Activated CD4-positive, alpha-beta T cell treated with anti-CD3 and anti-CD28 coated beads, Interleukin-2, amount 10 ng/mL, durations not matched to agents 24 days and 14 days (primary cell): ENCODE results near the gene BCAP31. TPM values are rescaled to one million over a fixed set of nuclear protein-coding genes. Genes with fewer than 3 reads are reported as not detected.
"Not testable (repeated sequence)": the region's sequence is repeated elsewhere in the genome, so short reads cannot be mapped to it uniquely, and the experiment has no call there.

Experiments
- DNase-seq: peaks from one replicate; pipeline ENCODE4 v3.0.0; 2022
- H3K27ac Mint-ChIP-seq: one replicate; pipeline ENCODE4 v1.8.0; 2022; ENCODE audit warnings: mild to moderate bottlenecking, mixed read lengths
- H3K27me3 Mint-ChIP-seq: one replicate; pipeline ENCODE4 v1.8.0; 2022; ENCODE audit warnings: mixed read lengths
- H3K36me3 Mint-ChIP-seq: one replicate; pipeline ENCODE4 v1.8.0; 2022; ENCODE audit warnings: low read depth, mild to moderate bottlenecking, mixed read lengths
- H3K4me1 Mint-ChIP-seq: one replicate; pipeline ENCODE4 v1.8.0; 2021; ENCODE audit warnings: mixed read lengths
- H3K4me3 Mint-ChIP-seq: one replicate; pipeline ENCODE4 v1.8.0; 2022; ENCODE audit warnings: mild to moderate bottlenecking, moderate library complexity, mixed read lengths
- H3K9me3 Mint-ChIP-seq: one replicate; pipeline ENCODE4 v1.8.0; 2021; ENCODE audit warnings: mixed read lengths
- intact Hi-C: fragments of 100-400 bp; cut with micrococcal nuclease; formaldehyde crosslinking; loops from one replicate; pipeline ENCODE4 v1.15.1; 2023
- total RNA-seq: library from RNA; stranded (reverse); gene quantifications from 2 replicates; pipeline ENCODE4 v1.2.3, GENCODE V29; 2022

BCAP31 gene
- total RNA-seq, 1 donor from 2014 or later, result 157 TPM

DNA sequence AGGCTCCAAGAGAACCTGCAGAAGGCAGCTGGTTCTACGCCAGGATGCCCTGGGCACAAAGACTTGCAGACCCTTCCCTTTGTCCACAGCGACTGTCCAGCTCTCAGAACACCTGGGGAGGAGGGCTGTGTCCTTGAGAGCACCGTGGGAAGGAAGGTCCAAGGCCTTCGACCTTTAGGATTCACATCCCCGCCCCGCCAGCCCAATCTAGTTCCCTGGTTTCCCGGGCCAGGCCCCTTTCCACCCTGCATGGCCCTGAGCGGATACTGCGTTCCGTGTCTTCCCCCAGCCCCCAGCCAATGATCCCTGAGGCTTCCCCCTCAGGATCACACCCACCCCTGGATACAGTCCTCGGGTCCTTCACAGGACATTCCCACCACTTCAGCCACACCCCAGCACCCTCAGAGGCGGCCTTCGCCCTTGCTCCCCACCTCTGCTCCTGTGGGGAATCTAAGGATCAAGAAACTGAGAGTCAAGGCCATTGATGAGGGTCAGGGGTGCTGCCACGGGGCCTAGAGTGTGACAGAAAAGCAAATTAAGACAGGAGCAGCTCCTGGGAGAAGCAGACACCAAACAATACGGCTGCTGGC, 9.6 kb upstream of the BCAP31 start:
- intact Hi-C loops, result no loop called here
- peaks cover 30% of the 10 kb centered on the region for H3K36me3 Mint-ChIP-seq
- no peaks in the 10 kb centered on the region for H3K27me3 Mint-ChIP-seq
- H3K9me3 Mint-ChIP-seq, result no peaks in the 10 kb centered on the region
- H3K27ac Mint-ChIP-seq, result no peak overlapping the region
- peaks cover 23% of the 10 kb centered on the region for H3K4me1 Mint-ChIP-seq
- no peak overlapping the region for H3K4me3 Mint-ChIP-seq
- no peak for DNase-seq

DNA sequence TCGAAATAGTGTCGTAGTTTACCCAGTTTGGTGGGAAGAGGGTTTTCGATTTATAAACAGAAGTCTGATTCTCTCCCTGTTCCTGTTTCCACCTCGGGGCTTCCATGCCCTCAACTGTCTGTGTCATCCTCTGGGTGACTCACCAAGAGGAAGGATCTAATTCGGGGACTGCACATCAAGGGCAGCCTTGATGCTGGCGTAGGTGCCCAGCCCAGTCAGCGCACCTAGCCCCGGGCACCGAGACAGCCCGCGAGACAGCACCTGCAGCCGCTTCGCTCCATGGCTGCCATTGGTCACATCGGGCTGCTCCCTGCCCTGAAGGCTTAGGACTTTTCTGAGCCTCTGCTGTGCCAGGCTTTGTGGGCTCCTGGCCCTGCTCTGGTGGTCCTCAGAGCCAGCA, 8.2 kb upstream of the BCAP31 start:
- Mint-ChIP-seq H3K27me3 (no peaks in the 10 kb centered on the region), H3K4me1 (peaks cover 26% of the 10 kb centered on the region), H3K9me3 (no peaks in the 10 kb centered on the region), H3K36me3 (peaks cover 30% of the 10 kb centered on the region), H3K4me3 (no peak overlapping the region), H3K27ac (no peak overlapping the region)
- DNase-seq, result no peak
- intact Hi-C loops, result no loop called here

DNA sequence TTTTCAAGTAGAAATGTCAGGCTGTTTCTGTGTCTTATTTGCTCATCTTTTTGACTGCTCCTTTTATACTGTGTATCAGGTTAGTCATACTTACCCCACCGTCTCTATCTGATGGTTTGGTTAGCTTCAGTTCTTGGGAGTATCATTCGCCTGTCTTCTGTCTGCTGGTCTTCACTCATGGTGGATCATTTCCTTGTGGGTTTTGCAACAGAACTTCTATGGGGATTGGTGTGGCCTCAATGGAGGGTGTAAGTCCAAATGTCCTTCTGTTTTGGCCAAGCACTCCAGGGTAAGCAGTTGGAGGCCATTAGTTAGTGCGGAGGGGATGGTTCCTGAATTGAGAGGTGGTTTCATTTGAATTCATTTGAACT, 7.6 kb upstream of the BCAP31 start:
- Mint-ChIP-seq H3K4me3 (no peak overlapping the region), H3K9me3 (no peaks in the 10 kb centered on the region), H3K4me1 (peaks cover 31% of the 10 kb centered on the region), H3K27me3 (no peaks in the 10 kb centered on the region), H3K27ac (peak overlapping the region; percentile 65), H3K36me3 (peaks cover 30% of the 10 kb centered on the region)
- no peak for DNase-seq
- intact Hi-C loops, result no loop called here

GRCh38 chrX:153731117-153731844, 7.1 kb upstream of the BCAP31 start:
- Mint-ChIP-seq H3K27ac (peak overlapping the region; percentile 65), H3K4me1 (peaks cover 32% of the 10 kb centered on the region), H3K9me3 (no peaks in the 10 kb centered on the region), H3K27me3 (no peaks in the 10 kb centered on the region), H3K36me3 (peaks cover 28% of the 10 kb centered on the region), H3K4me3 (no peak overlapping the region)
- intact Hi-C loops, result no loop called here
- no peak for DNase-seq

DNA sequence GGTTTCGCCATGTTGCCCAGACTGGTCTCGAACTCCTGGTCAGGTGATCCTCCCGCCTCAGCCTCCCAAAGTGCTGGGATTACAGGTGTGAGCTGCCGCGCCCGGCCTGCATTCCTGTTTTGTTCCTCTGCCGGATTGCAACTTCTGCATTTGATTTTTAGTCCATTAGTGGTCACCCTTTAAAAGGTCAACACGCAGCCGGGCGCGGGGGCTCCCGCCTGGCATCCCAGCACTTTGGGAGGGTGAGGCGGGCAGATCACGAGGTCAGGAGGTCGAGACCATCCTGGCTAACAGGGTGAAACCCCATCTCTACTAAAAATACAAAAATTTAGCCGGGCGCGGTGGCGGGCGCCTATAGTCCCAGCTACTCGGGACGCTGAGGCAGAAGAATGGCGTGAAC, 5.9 kb upstream of the BCAP31 start:
- H3K27me3 Mint-ChIP-seq, H3K27ac Mint-ChIP-seq, H3K9me3 Mint-ChIP-seq, DNase-seq, intact Hi-C loops, H3K4me3 Mint-ChIP-seq: not testable (repeated sequence)
- peaks cover 25% of the 10 kb centered on the region for H3K36me3 Mint-ChIP-seq
- peaks cover 26% of the 10 kb centered on the region for H3K4me1 Mint-ChIP-seq

DNA sequence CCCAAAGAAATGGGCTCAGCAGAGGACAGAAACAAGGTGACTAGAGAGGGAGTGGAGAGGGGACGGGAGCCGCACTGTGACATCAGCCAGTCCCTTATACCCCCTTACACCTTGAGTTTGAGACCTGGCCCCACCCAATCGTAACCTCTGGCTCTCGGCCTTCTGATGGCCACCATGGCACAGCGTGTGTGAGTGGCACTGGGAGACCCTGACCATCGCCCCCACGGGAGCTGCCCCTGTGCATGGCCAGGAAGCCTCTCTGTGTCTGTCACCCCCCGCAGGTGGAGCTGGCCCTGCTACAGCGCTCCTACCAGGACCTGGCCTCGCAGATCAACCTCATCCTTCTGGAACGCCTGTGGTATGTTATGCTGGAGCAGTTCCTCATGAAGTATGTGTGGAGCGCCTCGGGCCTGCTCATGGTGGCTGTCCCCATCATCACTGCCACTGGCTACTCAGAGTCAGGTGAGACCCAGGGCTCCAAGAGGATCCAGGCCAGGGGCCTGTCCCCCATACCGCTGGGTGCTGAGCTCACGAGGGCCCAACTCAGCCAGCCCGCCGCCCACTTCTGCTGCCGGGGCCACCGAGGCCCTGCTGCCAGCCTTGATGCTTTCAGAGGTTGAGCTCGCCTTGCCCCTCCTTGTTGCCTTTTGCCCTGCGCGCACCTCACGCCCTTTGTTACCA, 4.9 kb upstream of the BCAP31 start:
- intact Hi-C loops, result no loop called here
- Mint-ChIP-seq H3K4me3 (no peak overlapping the region), H3K4me1 (peaks cover 21% of the 10 kb centered on the region), H3K9me3 (no peaks in the 10 kb centered on the region), H3K36me3 (peaks cover 18% of the 10 kb centered on the region), H3K27me3 (no peaks in the 10 kb centered on the region), H3K27ac (no peak overlapping the region)
- DNase-seq, result no peak

DNA sequence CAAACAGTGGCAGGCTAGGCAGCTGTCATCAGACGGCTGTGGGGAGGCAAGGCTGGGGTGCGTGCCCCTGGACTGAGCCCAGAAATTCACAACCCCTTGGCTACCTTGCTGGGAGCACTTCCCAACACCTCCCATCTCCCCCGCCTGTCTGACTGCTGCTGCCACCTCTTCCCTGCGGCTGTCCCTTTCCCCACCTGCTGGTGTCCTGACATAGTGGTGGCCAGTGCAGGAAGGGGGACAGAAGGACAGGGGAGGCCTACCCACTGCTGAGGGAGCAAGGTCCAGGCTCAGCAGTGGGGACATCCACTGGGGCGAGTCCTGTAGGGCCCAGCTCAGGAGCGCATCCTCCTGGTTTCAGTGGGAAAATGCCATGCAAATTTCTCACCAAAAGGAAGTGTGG, 3.9 kb upstream of the BCAP31 start:
- no peak for DNase-seq
- H3K36me3 Mint-ChIP-seq, result peaks cover 16% of the 10 kb centered on the region
- intact Hi-C loops, result no loop called here
- H3K9me3 Mint-ChIP-seq, result no peaks in the 10 kb centered on the region
- H3K4me1 Mint-ChIP-seq, result peaks cover 21% of the 10 kb centered on the region
- H3K27me3 Mint-ChIP-seq, result no peaks in the 10 kb centered on the region
- no peak overlapping the region for H3K4me3 Mint-ChIP-seq
- no peak overlapping the region for H3K27ac Mint-ChIP-seq

GRCh38 chrX:153727123-153727931, 3.1 kb upstream of the BCAP31 start:
- Mint-ChIP-seq H3K27me3 (no peaks in the 10 kb centered on the region), H3K36me3 (peaks cover 18% of the 10 kb centered on the region), H3K27ac (peak overlapping the region; percentile 74), H3K4me3 (peak overlapping the region; percentile 75), H3K4me1 (peaks cover 24% of the 10 kb centered on the region), H3K9me3 (no peaks in the 10 kb centered on the region)
- intact Hi-C loops, result no loop called here
- peak; percentile 56 for DNase-seq

DNA sequence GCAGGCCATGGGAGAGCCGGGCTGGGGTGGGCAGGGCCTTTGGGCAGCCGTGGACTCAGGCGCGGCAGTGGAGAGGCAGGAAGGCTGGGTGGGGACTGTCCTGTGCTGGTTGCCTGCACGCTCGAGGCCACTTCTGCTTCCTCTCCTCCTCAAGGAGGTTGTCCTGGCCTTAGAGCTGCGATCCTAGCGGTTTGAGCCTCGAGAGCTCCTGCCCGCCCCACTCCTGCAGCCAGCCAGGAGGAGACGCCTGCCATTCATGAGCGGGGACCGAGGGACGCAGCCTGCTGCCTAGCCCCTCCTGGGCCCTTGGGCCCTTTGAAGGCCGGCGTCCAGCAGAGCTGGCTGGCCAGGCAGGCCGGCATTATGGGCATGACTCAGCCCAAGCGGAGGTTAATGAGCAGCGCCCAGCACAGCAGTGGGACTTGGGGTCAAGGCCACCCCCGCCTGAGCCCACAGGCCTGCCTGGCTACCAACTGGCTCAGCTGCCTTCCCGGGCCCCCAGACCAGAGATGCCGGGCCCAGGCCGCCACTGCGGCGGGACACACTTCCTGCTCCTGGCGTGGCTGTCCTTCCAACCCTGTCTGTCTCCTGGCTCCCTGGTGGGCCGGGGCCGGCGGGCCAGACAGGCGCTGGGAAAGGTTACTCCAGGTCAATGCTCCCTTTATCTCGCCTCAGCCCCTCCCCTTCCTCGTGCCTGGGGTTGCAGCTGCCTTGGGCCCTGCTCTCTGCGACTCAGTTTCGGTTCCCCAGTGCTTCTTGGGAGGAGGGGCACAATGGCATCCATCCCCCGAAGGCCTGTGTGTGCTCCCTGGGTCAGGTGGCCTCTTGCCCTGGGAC, 2.3 kb upstream of the BCAP31 start:
- Mint-ChIP-seq H3K4me1 (peaks cover 22% of the 10 kb centered on the region), H3K9me3 (no peaks in the 10 kb centered on the region), H3K36me3 (peaks cover 18% of the 10 kb centered on the region), H3K4me3 (peak overlapping the region; percentile 75), H3K27me3 (no peaks in the 10 kb centered on the region), H3K27ac (peak overlapping the region; percentile 74)
- DNase-seq, result peak; percentile 85
- intact Hi-C loops, result no loop called here

DNA sequence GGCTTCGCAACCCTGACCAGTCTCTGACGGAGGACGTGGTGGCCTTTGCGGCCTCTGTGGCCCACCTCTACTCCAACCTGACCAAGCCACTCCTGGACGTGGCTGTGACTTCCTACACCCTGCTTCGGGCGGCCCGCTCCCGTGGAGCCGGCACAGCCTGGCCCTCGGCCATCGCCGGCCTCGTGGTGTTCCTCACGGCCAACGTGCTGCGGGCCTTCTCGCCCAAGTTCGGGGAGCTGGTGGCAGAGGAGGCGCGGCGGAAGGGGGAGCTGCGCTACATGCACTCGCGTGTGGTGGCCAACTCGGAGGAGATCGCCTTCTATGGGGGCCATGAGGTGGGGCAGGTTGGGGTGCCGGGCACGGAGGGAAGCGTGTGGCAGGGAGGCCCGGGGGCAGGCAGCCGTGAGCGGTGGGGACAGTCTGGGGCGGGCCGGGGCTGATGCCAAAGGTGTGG, 1.7 kb upstream of the BCAP31 start:
- H3K4me3 Mint-ChIP-seq, result peak overlapping the region; percentile 75
- peak overlapping the region; percentile 29 for H3K27ac Mint-ChIP-seq
- DNase-seq, result no peak
- H3K36me3 Mint-ChIP-seq, result peaks cover 15% of the 10 kb centered on the region
- H3K9me3 Mint-ChIP-seq, result no peaks in the 10 kb centered on the region
- H3K27me3 Mint-ChIP-seq, result no peaks in the 10 kb centered on the region
- H3K4me1 Mint-ChIP-seq, result peaks cover 16% of the 10 kb centered on the region
- intact Hi-C loops, result loop anchor here (2.0 kb wide), 2 partner anchors 127 to 245 kb away; partner anchors contain the start of genes CCNQ and HCFC1

DNA sequence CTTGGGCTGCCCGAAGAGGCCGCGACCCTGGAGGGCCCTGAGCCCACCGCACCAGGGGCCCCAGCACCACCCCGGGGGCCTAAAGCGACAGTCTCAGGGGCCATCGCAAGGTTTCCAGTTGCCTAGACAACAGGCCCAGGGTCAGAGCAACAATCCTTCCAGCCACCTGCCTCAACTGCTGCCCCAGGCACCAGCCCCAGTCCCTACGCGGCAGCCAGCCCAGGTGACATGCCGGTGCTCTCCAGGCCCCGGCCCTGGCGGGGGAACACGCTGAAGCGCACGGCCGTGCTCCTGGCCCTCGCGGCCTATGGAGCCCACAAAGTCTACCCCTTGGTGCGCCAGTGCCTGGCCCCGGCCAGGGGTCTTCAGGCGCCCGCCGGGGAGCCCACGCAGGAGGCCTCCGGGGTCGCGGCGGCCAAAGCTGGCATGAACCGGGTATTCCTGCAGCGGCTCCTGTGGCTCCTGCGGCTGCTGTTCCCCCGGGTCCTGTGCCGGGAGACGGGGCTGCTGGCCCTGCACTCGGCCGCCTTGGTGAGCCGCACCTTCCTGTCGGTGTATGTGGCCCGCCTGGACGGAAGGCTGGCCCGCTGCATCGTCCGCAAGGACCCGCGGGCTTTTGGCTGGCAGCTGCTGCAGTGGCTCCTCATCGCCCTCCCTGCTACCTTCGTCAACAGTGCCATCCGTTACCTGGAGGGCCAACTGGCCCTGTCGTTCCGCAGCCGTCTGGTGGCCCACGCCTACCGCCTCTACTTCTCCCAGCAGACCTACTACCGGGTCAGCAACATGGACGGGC, 1.0 kb upstream of the BCAP31 start:
- H3K9me3 Mint-ChIP-seq, result no peaks in the 10 kb centered on the region
- no peaks in the 10 kb centered on the region for H3K27me3 Mint-ChIP-seq
- H3K4me1 Mint-ChIP-seq, result peaks cover 14% of the 10 kb centered on the region
- H3K36me3 Mint-ChIP-seq, result peaks cover 12% of the 10 kb centered on the region
- intact Hi-C loops, result loop anchor here (2.0 kb wide), 2 partner anchors 126 to 246 kb away; partner anchors contain the start of genes CCNQ and HCFC1
- H3K27ac Mint-ChIP-seq, result no peak overlapping the region
- no peak for DNase-seq
- peak overlapping the region; percentile 76 for H3K4me3 Mint-ChIP-seq
